ENCODE results near the gene OTUD4.

OTUD4 gene

DNA sequence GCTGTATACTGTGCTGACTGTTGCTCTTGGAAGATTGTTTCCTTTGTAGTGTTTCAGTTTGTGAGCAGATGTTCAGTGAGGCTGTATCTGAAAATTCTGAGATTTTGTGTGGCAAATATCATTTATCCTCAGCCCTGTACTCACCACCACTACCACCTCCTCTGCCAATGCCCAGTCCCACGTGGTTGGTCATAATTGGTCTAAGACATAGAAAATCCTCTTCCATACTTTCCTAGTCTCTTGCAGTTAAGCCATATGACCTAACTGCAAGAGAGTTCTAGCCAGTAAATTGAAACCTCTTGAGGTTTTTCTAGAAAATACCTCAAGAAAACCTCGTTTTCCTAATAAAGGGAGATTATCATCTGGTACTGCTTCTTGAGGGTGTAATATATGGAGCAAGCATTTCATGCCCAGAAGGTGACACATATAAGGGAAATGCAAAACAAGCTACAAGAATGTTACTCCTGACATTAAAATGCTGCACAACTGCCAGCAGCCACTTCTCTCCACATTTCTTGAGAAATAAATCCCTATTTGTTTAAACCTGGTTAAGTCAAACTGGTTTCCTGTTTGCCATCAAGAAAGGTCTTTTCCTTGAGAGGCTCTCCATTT, 49.5 kb downstream of the OTUD4 start:
- Mint-ChIP-seq H3K4me3 (no peak overlapping the region), H3K9me3 (no peaks in the 10 kb centered on the region), H3K4me1 (ENCODE audit: low read depth) (peaks cover 7% of the 10 kb centered on the region), H3K27me3 (no peaks in the 10 kb centered on the region), H3K36me3 (ENCODE audit: low read depth) (peaks cover 67% of the 10 kb centered on the region), H3K27ac (no peak overlapping the region)
- intact Hi-C loops (cut with micrococcal nuclease) = no loop called here

DNA sequence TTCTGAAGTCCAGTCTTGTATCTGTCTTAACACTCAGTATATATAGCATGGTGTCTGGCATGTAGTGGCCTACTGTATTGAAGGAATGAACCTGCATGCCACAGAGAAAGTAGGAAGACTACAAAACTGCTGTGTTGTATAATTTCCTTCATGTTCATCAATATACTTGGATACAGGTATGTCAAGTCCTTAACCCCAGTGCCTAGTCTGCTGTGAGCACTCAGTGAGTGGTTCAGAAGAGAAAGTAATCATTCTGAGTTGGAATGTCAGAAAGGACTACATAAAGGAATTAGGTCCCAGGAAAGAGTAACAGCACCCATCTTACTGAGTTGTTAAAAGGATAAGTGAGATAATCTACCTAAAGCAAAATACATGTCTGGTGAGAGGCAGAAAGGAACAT, 50.3 kb downstream of the OTUD4 start:
- Mint-ChIP-seq H3K27me3 (no peaks in the 10 kb centered on the region), H3K4me1 (ENCODE audit: low read depth) (peaks cover 7% of the 10 kb centered on the region), H3K9me3 (no peaks in the 10 kb centered on the region), H3K4me3 (no peak overlapping the region), H3K36me3 (ENCODE audit: low read depth) (peaks cover 64% of the 10 kb centered on the region), H3K27ac (no peak overlapping the region)
- intact Hi-C loops (cut with micrococcal nuclease) = no loop called here

DNA sequence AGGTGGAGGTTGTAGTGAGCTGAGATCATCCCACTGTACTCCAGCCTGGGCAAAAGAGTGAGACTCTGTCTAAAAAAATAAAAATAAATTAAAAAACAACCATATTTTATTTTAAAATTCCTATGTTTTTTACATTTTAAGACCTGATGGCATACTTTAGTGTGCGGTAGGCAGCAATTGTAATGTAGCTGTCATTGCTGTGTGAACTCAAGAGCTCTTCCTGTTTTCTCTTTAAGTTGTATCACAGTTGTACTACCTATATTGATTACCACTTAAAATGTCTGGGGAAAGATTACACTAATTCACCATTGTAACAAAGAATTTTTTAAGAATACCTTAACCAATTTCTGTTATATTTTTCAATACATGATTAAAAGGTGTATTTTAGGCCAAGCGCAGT, 55.0 kb downstream of the OTUD4 start:
- Mint-ChIP-seq H3K9me3 (no peaks in the 10 kb centered on the region), H3K4me3 (no peak overlapping the region), H3K27ac (no peak overlapping the region), H3K27me3 (no peaks in the 10 kb centered on the region), H3K4me1 (ENCODE audit: low read depth) (no peaks in the 10 kb centered on the region), H3K36me3 (ENCODE audit: low read depth) (peaks cover 67% of the 10 kb centered on the region)
- intact Hi-C loops (cut with micrococcal nuclease) = no loop called here

DNA sequence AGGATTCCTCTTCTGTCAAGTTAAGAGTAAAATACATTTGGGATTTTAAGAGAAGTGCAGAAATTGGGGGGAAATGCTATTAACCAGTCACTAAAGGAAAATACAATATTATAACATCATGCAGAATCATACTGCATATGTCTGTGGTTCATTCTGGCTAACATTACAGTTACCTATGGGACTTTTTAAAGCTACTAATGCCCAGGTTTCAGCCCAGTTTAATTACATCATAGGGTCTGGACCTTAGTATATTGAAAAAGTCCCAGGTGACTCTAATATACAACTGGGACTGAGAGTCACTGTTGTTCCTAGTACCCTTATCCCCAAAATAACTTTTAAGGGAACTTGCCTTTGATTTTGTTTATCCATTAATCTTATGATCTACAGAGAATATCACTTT, 72.3 kb downstream of the OTUD4 start:
- H3K36me3 Mint-ChIP-seq (ENCODE audit: low read depth) = peaks cover 63% of the 10 kb centered on the region
- H3K27ac Mint-ChIP-seq = no peak overlapping the region
- H3K4me3 Mint-ChIP-seq = no peak overlapping the region
- H3K9me3 Mint-ChIP-seq = no peaks in the 10 kb centered on the region
- H3K4me1 Mint-ChIP-seq (ENCODE audit: low read depth) = peaks cover 6% of the 10 kb centered on the region
- no peaks in the 10 kb centered on the region for H3K27me3 Mint-ChIP-seq
- intact Hi-C loops (cut with micrococcal nuclease) = loop anchor here (5.0 to 10.0 kb wide), 2 partner anchors 377 to 1561 kb away; partner anchors contain the start of gene SMAD1

DNA sequence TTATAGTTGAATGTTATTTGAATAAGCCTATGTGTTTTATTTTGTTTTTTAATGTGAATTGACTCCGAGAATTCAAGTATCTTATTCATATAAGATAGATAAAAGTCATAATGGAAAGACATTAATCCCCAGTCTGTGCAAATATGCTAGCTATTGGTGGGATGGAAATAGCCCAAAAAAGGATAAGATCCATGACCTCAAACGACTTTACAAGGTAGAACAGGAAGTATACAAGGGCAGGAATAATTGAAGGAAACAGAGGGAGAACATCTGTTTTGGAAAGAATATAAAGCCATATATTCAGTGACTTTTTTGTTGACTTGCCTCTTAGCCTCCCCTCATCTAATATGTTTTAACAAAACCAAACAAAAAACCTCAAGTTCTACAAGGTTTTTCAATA, 73.3 kb downstream of the OTUD4 start:
- intact Hi-C loops (cut with micrococcal nuclease) = loop anchor here (5.0 to 10.0 kb wide), 2 partner anchors 378 to 1560 kb away; partner anchors contain the start of gene SMAD1
- no peak overlapping the region for H3K4me3 Mint-ChIP-seq
- no peak overlapping the region for H3K27ac Mint-ChIP-seq
- H3K9me3 Mint-ChIP-seq = no peaks in the 10 kb centered on the region
- H3K36me3 Mint-ChIP-seq (ENCODE audit: low read depth) = peaks cover 53% of the 10 kb centered on the region
- no peaks in the 10 kb centered on the region for H3K27me3 Mint-ChIP-seq
- H3K4me1 Mint-ChIP-seq (ENCODE audit: low read depth) = peaks cover 6% of the 10 kb centered on the region

DNA sequence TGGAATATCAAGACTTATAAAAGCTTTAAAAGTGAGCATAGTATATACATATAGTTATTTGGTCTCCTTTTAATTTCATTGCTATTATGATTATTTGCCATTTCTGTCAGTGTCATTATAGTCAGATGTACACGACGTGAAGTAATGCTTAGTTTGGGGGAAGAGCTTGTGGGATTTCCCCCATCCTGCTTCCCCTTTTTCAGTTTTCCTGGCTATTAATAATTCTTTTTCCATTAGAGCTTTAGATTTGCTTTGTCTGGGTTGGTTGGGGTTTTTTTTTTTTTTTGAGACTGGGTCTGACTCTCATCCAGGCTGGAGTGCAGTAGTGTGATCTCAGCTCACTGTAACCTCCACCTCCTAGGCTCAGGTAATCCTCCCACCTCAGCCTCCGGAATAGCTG, 76.9 kb downstream of the OTUD4 start:
- Mint-ChIP-seq H3K4me3 (no peak overlapping the region), H3K36me3 (ENCODE audit: low read depth) (peaks cover 18% of the 10 kb centered on the region), H3K27ac (peak overlapping the region; percentile 78), H3K9me3 (no peaks in the 10 kb centered on the region), H3K4me1 (ENCODE audit: low read depth) (peaks cover 17% of the 10 kb centered on the region), H3K27me3 (no peaks in the 10 kb centered on the region)
- intact Hi-C loops (cut with micrococcal nuclease) = loop anchor here (10.0 kb wide), 1 partner anchor 381 kb away; the partner anchor contains the start of gene SMAD1

DNA sequence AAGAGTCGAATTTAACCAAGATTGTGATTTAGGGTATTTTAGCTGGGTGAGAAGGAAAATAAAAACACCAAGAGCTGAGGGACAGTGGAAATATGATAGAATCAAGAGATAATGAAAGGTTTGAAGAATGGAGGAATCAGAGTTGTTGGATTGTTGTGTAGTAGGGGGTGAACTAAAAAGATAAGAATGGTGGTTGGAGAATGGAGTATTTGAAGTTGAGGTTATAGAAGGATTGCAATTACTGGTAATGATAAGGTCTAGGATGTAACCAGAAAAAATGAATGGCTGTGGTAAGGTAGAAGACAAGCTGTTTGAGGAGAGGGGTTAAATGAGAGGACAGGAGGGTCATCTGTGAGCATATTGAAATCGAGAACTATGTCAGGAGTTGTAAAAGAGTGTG, 77.8 kb downstream of the OTUD4 start:
- H3K27me3 Mint-ChIP-seq = no peaks in the 10 kb centered on the region
- intact Hi-C loops (cut with micrococcal nuclease) = loop anchor here (10.0 kb wide), 1 partner anchor 382 kb away; the partner anchor contains the start of gene SMAD1
- H3K4me3 Mint-ChIP-seq = no peak overlapping the region
- H3K9me3 Mint-ChIP-seq = no peaks in the 10 kb centered on the region
- peaks cover 20% of the 10 kb centered on the region for H3K36me3 Mint-ChIP-seq (ENCODE audit: low read depth)
- peaks cover 17% of the 10 kb centered on the region for H3K4me1 Mint-ChIP-seq (ENCODE audit: low read depth)
- H3K27ac Mint-ChIP-seq = no peak overlapping the region

DNA sequence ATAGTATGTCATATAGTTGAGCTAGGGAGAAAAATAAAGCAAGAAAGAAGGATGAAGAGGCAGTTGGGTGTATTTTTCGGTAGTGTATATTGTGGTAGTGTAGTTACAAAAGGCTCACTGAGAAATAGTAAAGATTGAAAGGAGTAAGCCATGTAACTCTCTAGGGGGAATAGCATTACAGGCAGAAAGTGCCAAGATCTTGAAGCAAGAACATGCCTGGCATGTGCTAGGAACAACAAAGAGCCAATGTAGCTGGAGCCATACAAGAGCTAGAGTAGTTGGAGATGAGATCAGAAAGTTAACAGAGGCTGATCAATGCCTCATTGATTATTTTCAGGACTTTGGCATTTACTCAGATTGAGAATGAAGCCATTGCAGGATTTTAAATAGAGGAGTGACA, 79.3 kb downstream of the OTUD4 start:
- H3K27ac Mint-ChIP-seq = no peak overlapping the region
- no peak overlapping the region for H3K4me3 Mint-ChIP-seq
- peaks cover 25% of the 10 kb centered on the region for H3K4me1 Mint-ChIP-seq (ENCODE audit: low read depth)
- no peaks in the 10 kb centered on the region for H3K9me3 Mint-ChIP-seq
- intact Hi-C loops (cut with micrococcal nuclease) = loop anchor here (10.0 kb wide), 1 partner anchor 384 kb away; the partner anchor contains the start of gene SMAD1
- no peaks in the 10 kb centered on the region for H3K27me3 Mint-ChIP-seq
- H3K36me3 Mint-ChIP-seq (ENCODE audit: low read depth) = peaks cover 11% of the 10 kb centered on the region

DNA sequence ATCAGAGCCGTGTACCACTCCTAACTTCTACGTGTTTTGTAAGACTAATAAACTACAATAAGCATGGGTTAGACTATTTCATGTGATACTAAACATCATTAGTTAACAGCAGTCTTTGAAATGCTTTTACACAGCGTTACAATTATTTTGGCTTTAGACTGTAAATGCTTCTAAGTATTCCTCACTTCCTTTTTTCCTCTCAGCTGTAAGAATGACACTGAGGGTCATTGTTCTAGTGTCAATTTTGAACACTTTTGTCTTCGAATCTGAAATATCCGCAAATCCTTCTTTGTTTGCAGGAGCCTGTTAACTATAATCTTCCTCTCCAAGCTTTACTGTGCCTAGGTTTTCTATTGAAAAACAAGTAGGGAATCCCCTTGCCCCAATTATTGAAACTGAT, 80.7 kb downstream of the OTUD4 start:
- no peaks in the 10 kb centered on the region for H3K27me3 Mint-ChIP-seq
- H3K4me1 Mint-ChIP-seq (ENCODE audit: low read depth) = peaks cover 30% of the 10 kb centered on the region
- intact Hi-C loops (cut with micrococcal nuclease) = loop anchor here (2.0 to 10.0 kb wide), 3 partner anchors 385 to 1425 kb away; partner anchors contain the start of genes MMAA, SLC10A7 and SMAD1
- H3K27ac Mint-ChIP-seq = peak overlapping the region; percentile 99
- peaks cover 21% of the 10 kb centered on the region for H3K36me3 Mint-ChIP-seq (ENCODE audit: low read depth)
- H3K9me3 Mint-ChIP-seq = peaks cover 6% of the 10 kb centered on the region
- peak overlapping the region; percentile 93 for H3K4me3 Mint-ChIP-seq

DNA sequence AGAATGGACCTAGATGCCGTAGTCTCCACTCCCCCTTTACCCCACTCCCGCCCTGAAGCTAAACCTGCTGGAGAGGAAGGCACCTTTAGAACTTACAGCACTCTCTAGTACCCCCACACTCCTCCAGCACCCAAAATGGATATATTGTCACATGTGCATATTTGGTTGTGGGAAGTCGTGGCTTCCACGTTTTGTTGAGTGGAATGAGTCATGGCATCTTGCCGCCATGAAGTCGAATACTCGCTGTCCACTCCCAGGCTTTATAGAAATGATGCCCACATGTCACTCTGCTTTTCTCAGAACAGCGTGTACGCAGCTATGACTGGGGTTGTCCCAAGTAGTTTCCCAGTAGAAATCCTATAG, 81.7 kb downstream of the OTUD4 start:
- peaks cover 28% of the 10 kb centered on the region for H3K4me1 Mint-ChIP-seq (ENCODE audit: low read depth)
- H3K27me3 Mint-ChIP-seq = no peaks in the 10 kb centered on the region
- H3K27ac Mint-ChIP-seq = peak overlapping the region; percentile 99
- intact Hi-C loops (cut with micrococcal nuclease) = loop anchor here (1.0 to 10.0 kb wide), 3 partner anchors 82 to 1426 kb away; partner anchors contain the start of genes MMAA, OTUD4 and SLC10A7
- peaks cover 16% of the 10 kb centered on the region for H3K9me3 Mint-ChIP-seq
- H3K4me3 Mint-ChIP-seq = peak overlapping the region; percentile 93
- peaks cover 31% of the 10 kb centered on the region for H3K36me3 Mint-ChIP-seq (ENCODE audit: low read depth)

DNA sequence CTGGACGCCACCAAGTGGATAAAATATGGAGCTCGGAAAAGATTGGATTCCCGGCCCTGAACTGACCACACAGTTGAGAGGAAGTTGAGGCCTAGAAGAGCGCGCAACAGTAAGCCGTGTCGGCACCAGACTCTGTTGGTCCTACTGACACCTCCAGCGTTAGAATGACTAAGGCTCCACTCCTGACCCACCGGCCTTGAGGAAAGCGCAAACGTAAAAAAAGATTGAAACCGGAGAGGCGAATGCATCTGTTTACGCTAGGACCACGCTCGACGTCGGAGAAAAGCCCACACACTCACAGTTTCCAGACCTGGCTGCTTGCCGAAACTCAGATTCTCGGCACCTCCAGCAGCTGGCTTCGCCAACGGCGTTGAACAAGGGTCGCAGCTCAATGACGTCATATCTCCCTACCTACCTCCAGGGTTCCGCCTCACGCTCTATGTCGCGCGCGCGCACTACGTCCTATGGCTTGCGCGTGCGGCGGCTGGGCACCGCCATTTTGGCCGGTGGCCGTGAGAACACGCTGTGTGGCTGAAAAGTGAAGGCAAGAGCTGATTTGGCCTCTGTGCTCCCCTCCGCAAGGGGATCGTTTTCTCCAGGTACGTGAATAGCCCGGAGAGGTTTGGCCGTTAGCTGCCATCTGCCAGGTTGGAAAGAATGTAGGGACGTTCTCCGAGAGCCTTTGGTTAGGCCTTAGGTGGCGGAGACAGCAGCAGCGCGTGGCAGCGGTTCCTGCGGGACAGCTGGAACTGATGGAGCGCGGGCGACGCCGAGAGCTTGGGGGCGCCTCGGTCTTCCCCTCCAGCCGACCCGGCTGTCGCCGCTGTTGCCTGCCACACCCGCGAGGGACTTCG, 82.3 kb downstream of the OTUD4 start, which contains the start of the genes ABCE1 and ANAPC10:
Gene ABCE1, plus strand, starts transcription at position 491 of the 854 bp plus-strand sequence. CDS start 6,102 bp downstream, outside the sequence.
Gene ANAPC10, minus strand, starts transcription at position 376 of the 854 bp plus-strand sequence. CDS start 2,097 bp downstream, outside the sequence.
- Mint-ChIP-seq H3K27ac (peak within 1 kb of the TSS; percentile 99), H3K4me1 (ENCODE audit: low read depth) (peaks cover 25% of the 10 kb centered on the region), H3K9me3 (peaks cover 22% of the 10 kb centered on the region), H3K36me3 (ENCODE audit: low read depth) (peaks cover 37% of the 10 kb centered on the region), H3K27me3 (no peaks in the 10 kb centered on the region), H3K4me3 (peak within 1 kb of the TSS; percentile 93)
- intact Hi-C loops (cut with micrococcal nuclease) = loop anchor here (1.0 to 10.0 kb wide), 3 partner anchors 82 to 1427 kb away; partner anchors contain the start of genes MMAA, OTUD4 and SLC10A7

DNA sequence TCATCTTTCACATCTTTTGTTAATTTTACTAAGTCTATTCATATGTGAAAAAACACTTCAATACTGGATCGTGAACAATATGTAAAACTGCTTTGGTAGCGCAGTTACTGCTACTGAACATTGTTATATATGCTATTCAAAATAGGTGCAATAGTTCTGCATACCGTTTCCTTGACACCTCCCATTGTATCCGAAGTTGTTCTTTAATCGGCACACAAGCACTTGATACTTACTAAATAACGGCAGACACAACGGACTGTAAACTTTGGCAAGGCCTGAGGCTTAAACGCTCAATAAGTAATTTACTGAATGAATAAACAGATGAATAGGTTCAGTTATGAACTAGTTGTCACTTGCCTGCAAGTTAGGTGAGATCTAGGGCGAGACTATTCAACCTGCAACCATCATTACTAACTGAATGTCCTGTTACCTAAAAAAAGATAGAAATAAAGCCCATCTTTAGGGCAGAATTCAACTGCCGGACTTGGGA, 83.0 kb downstream of the OTUD4 start:
- Mint-ChIP-seq H3K9me3 (peaks cover 23% of the 10 kb centered on the region), H3K27ac (peak overlapping the region; percentile 99), H3K4me1 (ENCODE audit: low read depth) (peaks cover 25% of the 10 kb centered on the region), H3K4me3 (peak overlapping the region; percentile 93), H3K36me3 (ENCODE audit: low read depth) (peaks cover 44% of the 10 kb centered on the region), H3K27me3 (no peaks in the 10 kb centered on the region)
- intact Hi-C loops (cut with micrococcal nuclease) = loop anchor here (10.0 kb wide), 1 partner anchor 1427 kb away; the partner anchor contains the start of gene SLC10A7

DNA sequence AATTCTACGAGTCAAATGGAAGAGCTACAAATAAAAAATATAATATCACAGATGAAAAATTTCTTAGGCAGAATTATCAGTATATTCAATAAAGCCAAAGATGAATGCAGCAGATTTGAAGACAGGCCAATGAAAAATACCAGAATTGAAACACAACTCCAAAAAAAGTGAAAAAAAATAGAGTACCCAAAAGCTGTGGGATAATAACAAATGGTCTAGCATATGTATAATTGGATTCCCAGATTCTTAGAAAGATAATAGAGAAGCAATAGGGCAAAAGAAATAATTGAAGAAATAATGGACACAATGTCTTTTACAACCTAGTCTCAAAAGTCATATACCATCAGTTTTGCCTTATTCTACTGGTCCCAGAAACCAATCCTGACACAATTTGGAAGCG, 86.8 kb downstream of the OTUD4 start:
- Mint-ChIP-seq H3K4me3 (no peak overlapping the region), H3K9me3 (peaks cover 23% of the 10 kb centered on the region), H3K27ac (no peak overlapping the region), H3K4me1 (ENCODE audit: low read depth) (peaks cover 17% of the 10 kb centered on the region), H3K36me3 (ENCODE audit: low read depth) (peaks cover 73% of the 10 kb centered on the region), H3K27me3 (no peaks in the 10 kb centered on the region)
- intact Hi-C loops (cut with micrococcal nuclease) = loop anchor here (10.0 kb wide), 1 partner anchor 1431 kb away; the partner anchor contains the start of gene SLC10A7
